GM08714 (cell line): Measurements from ENCODE around the gene ROBO1.

Experiments used
- H3K4me3 ChIP-seq: fragments of 200-500 bp; sonication (Bioruptor generic); 2 replicates; pipeline ENCODE4 v1.5.1; 2014; ENCODE audit warnings: mild to moderate bottlenecking, low read length, inconsistent platforms
- ZNF274 ChIP-seq: IDR thresholded peaks from 2 replicates; pipeline ENCODE4 v1.6.1; 2012; ENCODE audit warnings: mild to moderate bottlenecking, low read depth, low read length

Gene ROBO1

DNA sequence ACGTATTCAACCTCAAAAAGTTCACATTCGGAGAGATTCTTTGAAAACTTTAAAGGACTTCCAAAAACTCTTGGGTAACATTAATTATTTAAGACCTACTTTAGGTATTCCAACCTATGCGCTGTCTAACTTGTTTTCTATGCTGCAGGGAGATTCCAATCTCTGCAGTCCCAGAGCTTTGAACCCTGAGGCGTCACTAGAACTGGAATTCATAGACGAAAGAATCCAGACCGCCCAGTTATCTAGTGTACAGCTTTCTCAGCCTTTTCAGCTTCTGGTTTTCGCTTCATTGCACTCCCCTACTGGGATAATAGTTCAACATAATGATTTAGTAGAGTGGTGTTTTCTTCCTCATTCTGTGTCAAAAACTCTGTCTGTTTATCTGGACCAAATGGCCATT is 711.3 kb downstream of the ROBO1 start:
- H3K4me3 ChIP-seq: no peak overlapping the region
- no peak for TF ChIP-seq ZNF274

DNA sequence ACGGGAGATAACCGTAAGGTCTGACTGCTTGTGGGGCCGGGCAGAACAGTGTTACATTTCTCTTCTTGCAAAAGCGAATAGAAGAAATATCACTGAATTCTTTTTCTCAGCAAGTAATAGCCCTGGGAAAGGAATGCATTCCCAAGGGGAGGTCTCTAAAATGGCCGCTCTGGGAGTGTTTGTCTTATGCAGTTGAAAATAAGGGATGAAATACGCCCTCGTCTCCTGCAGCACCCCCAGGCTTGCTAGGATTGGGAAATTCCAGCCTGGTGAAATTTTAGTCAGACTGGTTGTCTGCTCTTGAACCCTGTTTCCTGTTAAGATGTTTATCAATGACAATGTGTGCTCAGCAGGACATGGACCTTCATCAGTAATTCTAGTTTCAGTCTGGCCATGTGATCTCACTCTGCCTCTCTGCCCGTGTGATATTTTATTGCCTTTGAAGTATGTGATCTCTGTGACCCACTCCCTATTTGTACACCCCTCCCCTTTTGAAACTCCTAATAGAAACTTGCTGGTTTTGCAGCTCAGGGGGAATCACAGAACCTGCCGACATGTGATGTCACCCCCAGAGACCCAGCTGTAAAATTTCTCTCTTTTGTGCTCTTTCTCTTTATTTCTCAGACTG is 715.6 kb downstream of the ROBO1 start:
- TF ChIP-seq ZNF274: no peak
- H3K4me3 ChIP-seq: no peak overlapping the region

DNA sequence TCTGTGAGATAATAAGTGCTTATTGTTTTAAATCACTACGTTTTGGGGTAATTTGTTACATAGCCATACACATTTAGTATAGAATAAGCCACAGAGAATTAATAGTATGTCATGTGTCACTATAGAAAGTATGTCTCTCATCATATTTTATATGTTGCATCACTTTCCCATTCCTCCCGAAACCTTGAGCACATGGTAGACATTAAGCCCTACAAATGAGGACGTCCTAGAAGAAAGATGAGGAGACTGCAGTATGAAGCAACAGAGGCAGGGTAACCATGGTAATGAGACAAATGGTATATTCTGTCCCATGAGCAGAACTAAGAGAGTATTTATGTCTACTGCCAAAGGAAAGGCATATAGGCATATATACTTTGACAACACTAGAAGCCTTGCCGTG is 720.2 kb downstream of the ROBO1 start:
- H3K4me3 ChIP-seq: no peak overlapping the region
- TF ChIP-seq ZNF274: no peak

DNA sequence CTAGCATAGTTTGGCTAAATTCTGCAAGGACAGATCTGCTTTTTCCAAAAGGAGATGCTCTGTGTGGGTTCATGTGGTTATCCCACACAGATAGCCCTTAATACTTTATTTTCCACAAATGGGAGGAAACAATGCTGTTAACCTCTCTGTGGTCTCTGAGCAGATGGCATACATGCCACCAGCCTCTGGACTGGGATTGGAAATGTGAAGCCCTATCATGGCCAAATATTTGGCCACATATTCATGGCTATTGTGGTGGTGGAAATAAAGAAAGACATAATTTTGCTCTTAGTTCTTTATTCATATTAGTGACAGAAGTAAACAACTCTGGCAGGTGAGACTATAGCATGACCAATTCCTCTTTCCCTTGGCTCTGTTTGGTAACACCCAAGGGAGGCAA is 726.2 kb downstream of the ROBO1 start:
- H3K4me3 ChIP-seq: no peak overlapping the region
- TF ChIP-seq ZNF274: no peak

DNA sequence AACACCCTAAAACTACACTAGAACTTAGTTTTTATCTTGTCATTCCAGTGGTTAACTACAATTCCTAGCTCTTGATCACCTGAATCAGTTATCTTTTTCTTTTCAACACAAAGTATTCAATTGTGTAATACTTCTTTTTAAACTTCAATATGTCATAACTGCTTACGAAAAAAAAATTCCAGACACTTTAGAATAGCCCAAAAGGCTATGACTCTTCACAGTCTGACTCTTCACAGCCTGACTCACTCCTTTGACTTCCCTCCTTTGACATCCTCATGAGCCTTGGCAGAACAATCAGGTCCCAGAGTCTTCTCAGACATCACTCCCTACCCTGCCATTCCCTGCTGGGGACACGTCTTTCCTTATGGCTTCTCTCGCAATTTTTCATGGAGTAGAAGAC is 727.1 kb downstream of the ROBO1 start:
- TF ChIP-seq ZNF274: no peak
- no peak overlapping the region for H3K4me3 ChIP-seq

DNA sequence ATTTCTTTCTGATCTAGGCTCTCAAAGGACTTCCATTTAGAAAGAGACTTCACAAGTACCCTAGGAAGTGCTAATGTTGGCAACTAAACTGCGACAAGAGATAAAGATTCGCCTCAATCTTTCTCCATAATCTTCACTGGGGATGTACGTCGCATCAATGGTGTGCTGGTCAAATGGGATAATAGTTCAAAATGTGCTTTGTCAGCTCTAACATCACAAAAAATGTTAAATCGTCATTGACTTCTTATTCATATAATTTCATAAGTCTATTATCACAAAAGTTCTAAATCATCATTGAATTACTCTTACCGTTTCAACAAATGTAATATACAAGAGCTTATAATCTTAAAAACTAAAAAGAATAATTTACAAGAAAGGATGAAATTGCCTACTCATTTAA is 727.7 kb downstream of the ROBO1 start:
- no peak for TF ChIP-seq ZNF274
- no peak overlapping the region for H3K4me3 ChIP-seq

DNA sequence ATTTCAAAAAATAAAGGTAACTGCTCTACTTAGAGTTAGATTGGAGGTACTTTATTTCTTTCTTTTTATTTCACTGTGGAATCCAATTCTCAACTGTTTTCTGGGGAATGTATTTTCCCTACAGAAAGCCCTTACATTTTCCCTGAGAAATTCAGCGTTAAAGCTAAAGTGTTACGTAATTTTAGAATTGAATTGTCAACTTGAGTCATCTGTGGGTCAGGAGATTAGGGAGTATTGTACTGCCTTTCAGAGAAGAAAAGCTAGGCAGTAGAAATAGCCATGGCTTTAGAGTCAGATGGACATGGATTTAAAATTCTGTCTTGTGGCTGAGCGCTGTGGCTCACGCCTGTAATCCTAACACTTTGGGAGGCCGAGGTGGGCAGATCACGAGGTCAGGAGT is 728.6 kb downstream of the ROBO1 start:
- no peak for TF ChIP-seq ZNF274
- H3K4me3 ChIP-seq: no peak overlapping the region

DNA sequence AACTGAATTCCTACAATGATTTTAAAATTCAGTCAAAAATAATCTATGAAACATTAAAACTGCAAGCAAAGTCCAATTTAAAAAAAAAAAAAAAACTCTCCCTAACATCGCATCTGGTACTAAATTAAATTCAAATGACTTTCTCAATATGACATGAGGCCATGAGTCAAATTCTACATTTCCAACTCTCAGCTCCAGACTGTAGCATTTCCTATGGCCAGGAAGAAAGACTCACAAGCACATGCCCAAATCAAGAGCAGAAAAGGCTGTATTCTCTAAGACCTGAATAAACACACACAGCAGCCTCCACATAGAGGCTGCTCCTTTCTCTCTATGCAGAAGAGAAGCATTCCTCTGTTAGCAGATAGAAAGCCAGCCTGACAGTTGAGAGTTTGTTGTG is 729.2 kb downstream of the ROBO1 start:
- no peak overlapping the region for H3K4me3 ChIP-seq
- TF ChIP-seq ZNF274: no peak

DNA sequence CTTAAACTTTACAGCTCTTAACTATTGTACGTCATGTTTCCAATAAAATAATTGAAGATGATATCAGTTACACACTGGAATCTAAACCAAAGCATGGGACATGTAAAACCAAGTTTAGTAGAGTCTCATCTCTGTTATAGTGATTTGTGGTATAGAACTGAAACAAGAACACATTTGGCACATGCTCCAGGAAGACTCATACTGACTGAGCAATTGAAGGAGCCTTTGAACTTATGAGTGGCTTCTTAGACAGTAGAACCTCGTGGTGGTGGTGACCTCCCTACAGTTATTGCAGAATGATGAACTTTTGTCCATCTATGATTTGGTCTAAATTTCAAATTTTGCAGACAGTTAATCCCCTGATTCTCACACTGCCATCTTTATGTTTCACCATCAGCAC is 729.7 kb downstream of the ROBO1 start:
- TF ChIP-seq ZNF274: no peak
- H3K4me3 ChIP-seq: no peak overlapping the region

DNA sequence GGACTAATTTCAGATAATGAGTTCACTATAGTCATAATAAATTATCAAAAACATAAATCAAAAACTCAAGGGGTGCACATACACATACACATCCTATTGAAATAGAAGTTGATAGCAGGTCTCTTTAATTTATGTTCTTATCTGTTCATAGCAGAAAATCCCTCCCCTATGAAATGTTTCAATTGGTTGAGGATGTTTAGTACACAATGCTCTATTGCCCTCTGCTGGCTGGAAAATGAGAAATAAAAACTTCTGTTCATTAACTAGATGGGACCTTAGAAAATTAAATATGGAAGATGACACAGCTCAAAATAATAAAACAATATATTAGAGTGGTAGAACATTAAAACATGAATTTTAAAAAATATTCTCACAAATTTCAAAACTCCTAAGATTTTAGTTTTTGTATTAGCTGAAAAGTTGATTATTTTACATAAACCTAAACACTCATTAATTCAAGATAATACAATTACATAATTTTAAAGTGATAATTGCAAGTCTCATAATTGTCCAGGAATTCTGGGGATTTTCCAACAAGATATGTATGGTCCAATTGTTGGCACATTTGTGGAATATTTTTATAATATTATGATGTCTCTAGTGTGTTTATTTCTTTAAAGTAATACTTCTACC is 735.0 kb downstream of the ROBO1 start:
- TF ChIP-seq ZNF274: no peak

DNA sequence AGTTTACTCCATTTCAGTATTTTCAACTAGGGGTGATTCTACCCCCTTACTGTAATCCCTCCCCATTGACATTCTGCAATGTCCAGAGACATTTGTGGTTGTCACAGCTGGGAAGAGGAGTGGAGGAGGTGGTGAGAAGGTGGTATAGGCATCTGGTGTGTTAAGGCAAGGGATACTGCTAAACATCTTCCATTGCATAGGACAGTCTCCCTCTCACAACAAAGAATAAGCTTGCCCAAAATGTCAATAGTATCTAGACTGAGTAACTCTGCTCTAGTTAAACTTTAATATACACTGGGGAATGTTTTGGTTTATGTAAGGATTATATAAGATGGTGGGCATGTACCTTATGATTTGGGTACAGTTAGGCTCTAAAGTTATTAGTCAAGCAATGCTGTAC is 737.6 kb downstream of the ROBO1 start:
- no peak for TF ChIP-seq ZNF274
- no peak overlapping the region for H3K4me3 ChIP-seq

More for the DNA sequence above, 735.0 kb downstream of the ROBO1 start:
- H3K4me3 ChIP-seq: no peak overlapping the region

DNA sequence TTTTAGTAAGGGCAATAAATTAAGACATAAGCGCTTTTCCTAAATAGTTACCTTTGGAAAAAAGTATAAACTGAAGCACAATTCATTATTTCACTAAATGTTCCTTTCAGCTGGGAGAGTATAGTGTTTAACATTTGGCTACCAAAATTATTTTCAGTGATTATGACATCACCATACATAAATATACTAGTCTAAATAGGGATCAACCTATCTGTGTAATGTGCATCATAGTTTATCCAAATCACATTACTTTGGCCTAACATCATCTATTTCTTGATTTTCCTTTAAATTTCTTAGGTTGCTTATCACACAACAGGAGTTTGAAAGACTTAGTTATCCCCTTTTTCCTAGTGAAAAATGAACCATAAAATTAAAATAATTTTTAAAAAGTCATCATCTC is 738.9 kb downstream of the ROBO1 start:
- TF ChIP-seq ZNF274: no peak
- no peak overlapping the region for H3K4me3 ChIP-seq

DNA sequence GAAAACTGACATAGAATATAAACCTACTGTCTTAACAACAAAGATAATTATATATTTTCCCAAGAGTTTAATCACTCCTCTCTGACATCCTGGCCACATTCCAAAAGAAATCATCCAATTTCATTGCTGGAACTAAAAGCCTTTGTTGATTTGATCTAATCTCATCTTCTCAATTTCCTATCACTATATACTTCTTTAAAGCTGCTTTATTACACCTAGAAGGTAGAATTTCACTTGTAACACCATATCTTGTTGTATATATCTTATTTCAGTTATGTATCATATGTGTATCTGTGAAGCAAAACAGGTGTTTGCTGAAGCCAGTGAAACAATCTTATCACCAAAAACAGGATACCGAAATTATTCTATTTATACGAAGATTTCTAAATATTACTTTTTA is 740.2 kb downstream of the ROBO1 start:
- TF ChIP-seq ZNF274: no peak
- no peak overlapping the region for H3K4me3 ChIP-seq

DNA sequence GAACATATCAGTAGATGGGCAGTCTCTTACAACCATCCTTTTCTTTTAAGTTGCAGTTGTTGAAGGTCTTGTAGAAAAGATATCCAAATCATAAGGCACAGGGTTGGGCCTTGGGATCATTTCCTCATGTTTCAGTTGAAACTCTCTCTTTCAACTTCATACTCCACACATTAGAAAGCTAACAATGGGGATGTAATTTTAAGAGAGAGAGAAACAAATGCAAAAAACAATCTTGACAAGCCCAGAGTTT is 747.9 kb downstream of the ROBO1 start:
- TF ChIP-seq ZNF274: no peak
- H3K4me3 ChIP-seq: 0 out of 2 replicates have a peak overlapping the region, but pooled peaks have one; percentile 84

DNA sequence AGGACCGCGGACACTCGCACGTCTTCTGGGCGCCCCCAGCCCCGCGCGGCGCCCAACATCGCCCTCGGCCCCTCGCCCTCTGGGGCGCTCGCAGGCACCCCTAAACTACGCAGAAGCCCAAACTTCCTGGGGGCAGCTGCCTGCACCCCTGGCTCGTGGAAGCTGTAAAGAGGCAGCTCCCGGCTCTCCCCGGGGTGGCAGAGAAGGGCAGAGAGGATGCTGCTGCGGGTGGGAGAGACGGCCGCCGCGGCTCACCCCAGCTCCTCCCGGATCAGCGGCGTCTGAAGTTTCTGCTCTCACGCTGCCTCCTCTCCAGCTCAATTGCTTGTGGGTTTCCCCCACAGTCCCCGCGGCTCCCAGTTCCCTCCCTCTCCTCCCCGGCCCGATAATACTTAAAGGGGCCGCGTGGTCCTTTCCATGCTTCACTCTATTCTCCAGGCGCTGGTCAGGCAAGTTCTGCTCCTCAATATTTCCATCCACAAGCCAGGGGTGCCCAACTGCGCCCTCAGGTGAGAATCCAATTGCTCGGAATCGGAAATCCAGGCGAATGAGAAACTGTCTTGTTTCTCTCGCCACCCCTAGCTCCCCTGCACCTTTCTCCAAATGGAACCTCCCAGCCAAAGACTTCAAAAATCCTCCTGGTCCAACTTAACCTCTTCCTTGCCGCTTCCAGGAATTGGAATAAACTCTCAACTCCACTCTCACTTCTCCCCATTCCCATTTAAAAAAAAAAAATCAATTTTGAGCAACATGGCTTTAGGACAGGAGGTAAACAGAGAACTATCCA is 748.5 kb downstream of the ROBO1 start:
- H3K4me3 ChIP-seq: peak overlapping the region; percentile 84
- TF ChIP-seq ZNF274: no peak
